WERI-Rb-1 (cell line): Measurements from ENCODE around the gene ZC3H12D.

Experiments used
- DNase-seq: peaks from one replicate; pipeline ENCODE4 v3.0.0-alpha.2; 2020
- H3K27ac ChIP-seq: fragments of 250-450 bp; sonication (Bioruptor Pico); 2 replicates; pipeline ENCODE4 v1.5.1; 2020; ENCODE audit warnings: mild to moderate bottlenecking, moderate library complexity
- H3K27me3 ChIP-seq: fragments of 250-450 bp; sonication (Bioruptor Pico); 2 replicates; pipeline ENCODE4 v1.5.1; 2021; ENCODE audit warnings: mild to moderate bottlenecking, low read depth, moderate library complexity; ENCODE audit not compliant: insufficient read depth, severe bottlenecking
- H3K36me3 ChIP-seq: fragments of 250-450 bp; sonication (Bioruptor Pico); 2 replicates; pipeline ENCODE4 v1.5.1; 2020; ENCODE audit warnings: mild to moderate bottlenecking, moderate library complexity
- H3K4me3 ChIP-seq: 2 replicates; pipeline ENCODE4 v1.5.1; 2011; ENCODE audit warnings: low read depth, mild to moderate bottlenecking, control low read depth, low read length
- H3K9me3 ChIP-seq: fragments of 250-450 bp; sonication (Bioruptor Pico); 2 replicates; pipeline ENCODE4 v1.5.1; 2021; ENCODE audit warnings: mild to moderate bottlenecking, moderate library complexity; ENCODE audit not compliant: severe bottlenecking
- TF ChIP-seq, protein P1 (sequence below): IDR thresholded peaks from 2 replicates; pipeline ENCODE4 v1.5.1; 2011; ENCODE audit warnings: low read depth, mild to moderate bottlenecking, control low read depth, inconsistent platforms, low read length

Gene ZC3H12D

DNA sequence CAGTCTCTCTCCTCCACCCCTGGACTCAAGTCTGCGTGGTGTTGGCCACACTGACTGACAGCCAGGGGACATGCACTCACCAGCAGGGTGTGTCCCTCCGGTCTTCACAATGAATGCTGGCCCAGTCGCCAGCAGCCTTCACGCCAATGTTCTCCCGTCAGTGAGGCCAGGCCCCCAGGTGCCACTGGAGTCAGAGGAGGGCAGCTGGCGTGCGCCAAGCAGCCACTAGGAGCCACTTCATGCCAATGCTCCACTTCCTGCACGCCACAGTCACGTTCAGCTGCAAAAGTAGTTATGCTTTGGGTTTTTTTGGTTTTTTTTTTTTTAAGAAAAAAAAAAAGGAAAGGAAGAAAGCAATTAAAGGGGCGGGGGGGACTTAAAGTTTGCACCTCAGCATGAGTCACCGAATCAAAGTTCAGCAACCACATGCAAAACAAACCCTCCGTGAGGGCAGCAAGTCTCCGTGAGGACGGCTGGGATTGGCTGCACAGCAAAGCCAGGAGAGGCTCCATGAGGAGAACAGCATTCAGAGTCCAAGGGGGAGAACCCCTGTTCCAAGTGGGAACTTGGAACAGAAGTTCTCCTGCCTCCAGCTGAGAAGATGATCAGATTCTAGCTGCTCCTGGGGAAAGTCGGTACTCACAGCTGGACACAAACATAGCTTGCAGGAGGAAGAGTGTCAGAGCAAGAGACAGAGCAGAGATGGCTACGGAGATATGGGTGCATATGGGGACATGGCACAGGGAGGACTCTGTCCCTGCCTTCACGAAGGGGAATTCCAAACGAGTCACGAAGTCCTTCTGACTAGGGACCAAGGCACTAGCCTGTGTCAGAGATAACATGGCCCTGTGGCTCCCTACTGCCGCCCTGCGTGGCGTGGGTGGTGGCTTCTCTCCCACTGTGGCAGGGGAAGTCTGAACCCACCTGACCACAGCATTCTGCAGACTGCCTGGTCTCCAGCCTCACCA lies at the start of gene ZC3H12D:
TSS of gene ZC3H12D (minus strand) at position 282 of the 968 bp plus-strand sequence. CDS start 10,471 bp downstream, outside the sequence.
- Histone ChIP-seq H3K9me3 (no peaks in the 10 kb centered on the region), H3K27me3 (no peaks in the 10 kb centered on the region), H3K36me3 (no peaks in the 10 kb centered on the region), H3K27ac (no peak within 1 kb of the TSS), H3K4me3 (no peak within 1 kb of the TSS)
- DNase-seq: no peak
- TF ChIP-seq, protein P1, sequence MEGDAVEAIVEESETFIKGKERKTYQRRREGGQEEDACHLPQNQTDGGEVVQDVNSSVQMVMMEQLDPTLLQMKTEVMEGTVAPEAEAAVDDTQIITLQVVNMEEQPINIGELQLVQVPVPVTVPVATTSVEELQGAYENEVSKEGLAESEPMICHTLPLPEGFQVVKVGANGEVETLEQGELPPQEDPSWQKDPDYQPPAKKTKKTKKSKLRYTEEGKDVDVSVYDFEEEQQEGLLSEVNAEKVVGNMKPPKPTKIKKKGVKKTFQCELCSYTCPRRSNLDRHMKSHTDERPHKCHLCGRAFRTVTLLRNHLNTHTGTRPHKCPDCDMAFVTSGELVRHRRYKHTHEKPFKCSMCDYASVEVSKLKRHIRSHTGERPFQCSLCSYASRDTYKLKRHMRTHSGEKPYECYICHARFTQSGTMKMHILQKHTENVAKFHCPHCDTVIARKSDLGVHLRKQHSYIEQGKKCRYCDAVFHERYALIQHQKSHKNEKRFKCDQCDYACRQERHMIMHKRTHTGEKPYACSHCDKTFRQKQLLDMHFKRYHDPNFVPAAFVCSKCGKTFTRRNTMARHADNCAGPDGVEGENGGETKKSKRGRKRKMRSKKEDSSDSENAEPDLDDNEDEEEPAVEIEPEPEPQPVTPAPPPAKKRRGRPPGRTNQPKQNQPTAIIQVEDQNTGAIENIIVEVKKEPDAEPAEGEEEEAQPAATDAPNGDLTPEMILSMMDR: no peak

DNA sequence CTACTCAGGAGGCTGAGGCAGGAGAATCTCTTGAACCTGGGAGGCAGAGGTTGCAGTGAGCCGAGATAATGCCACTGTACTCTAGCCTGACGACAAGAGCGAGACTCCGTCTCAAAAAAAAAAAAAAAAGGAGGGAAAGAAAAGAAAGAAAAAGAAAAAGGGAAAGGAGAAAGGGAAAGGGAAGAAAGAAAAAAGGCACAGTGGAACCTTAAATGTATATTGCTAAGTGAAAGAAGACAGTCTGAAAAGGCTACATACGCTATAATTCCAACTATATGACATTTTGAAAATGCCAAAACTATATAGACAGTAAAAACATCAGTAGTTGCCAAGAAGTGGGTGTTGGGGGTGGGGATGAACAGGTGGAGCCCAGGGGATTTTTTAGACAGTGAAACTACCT lies 44.8 kb upstream of the ZC3H12D start:
- DNase-seq: no peak
- Histone ChIP-seq H3K9me3 (no peaks in the 10 kb centered on the region), H3K27me3 (no peaks in the 10 kb centered on the region), H3K27ac (no peak overlapping the region), H3K4me3 (no peak overlapping the region), H3K36me3 (peaks cover 73% of the 10 kb centered on the region)
- TF ChIP-seq, protein P1: no peak

DNA sequence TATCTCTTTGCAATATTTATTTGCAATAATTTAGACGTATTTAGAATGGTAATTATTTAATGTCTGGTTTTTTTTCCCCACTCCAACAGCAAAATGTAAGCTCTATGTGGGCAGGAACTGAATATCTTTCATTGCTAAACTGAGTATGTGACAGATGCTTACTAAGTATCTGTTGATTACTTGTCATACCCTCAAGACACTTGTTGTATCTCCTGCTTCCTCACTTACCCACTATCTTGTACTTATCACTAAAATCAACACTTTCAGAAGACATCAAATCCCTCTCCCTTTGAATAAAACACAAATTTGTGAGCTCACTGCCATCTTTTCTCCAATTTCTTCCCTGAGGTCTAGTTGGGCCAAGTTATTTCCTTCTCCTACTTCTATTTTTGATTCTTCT lies 30.7 kb upstream of the ZC3H12D start:
- DNase-seq: no peak
- H3K27me3 ChIP-seq: no peaks in the 10 kb centered on the region
- H3K4me3 ChIP-seq: no peak overlapping the region
- no peaks in the 10 kb centered on the region for H3K9me3 ChIP-seq
- TF ChIP-seq, protein P1: no peak
- H3K36me3 ChIP-seq: peaks cover 38% of the 10 kb centered on the region
- H3K27ac ChIP-seq: no peak overlapping the region

DNA sequence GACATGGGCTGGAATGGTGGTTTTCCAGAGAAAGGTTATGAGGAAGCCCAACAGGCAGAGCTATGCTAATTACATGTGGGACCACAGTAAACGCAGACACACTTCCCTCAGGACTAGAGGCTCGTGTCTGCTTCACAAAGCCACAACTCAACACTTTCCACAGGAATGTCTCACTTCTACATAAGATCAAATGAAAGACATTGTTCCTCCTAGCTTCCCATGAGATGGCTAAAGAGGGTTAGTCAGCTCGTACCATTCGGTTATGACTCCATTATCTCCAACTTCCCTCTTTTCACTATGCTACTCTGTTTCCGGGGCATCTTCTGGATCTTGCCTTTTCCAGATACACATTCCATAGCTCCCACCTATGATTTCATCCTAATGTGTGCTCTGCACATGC lies 29.1 kb upstream of the ZC3H12D start:
- no peaks in the 10 kb centered on the region for H3K9me3 ChIP-seq
- peaks cover 22% of the 10 kb centered on the region for H3K36me3 ChIP-seq
- no peak overlapping the region for H3K4me3 ChIP-seq
- TF ChIP-seq, protein P1: no peak
- DNase-seq: no peak
- no peak overlapping the region for H3K27ac ChIP-seq
- no peaks in the 10 kb centered on the region for H3K27me3 ChIP-seq

DNA sequence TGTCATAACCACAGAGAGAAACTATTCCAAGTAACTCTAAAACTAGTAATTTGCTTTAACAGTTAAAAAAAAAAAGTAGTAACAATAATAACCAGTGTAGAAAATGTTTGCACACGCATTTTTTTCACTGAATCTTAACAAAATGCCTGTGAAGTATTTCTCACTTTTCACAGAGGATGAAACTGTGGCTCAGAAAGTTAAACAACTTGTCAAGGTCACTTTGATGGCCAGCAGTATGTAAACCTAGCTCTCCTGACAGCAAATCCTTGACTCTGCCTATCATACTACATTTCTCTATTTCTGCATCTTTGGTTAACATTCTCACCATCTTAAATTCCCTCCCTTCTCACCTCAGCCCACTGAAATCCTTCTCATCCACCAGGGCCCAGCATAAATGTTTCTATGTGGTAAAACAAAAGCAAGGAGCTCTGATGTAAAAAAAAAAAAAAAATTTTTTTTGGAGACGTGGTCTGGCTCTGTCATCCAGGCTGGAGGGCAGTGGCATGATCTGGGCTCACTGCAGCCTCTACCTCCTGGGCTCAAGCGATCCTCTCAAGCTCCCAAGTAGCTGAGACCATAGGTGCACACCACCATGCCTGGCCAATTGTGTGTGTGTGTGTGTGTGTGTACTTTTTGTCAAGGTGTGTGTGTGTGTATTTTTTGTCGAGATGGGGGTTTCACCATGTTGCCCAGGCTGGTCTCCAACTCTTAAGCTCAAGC lies 26.1 kb upstream of the ZC3H12D start:
- no peaks in the 10 kb centered on the region for H3K9me3 ChIP-seq
- H3K27ac ChIP-seq: no peak overlapping the region
- H3K36me3 ChIP-seq: peaks cover 12% of the 10 kb centered on the region
- H3K4me3 ChIP-seq: no peak overlapping the region
- DNase-seq: no peak
- TF ChIP-seq, protein P1: no peak
- H3K27me3 ChIP-seq: no peaks in the 10 kb centered on the region
